Stimulated activated CD4-positive, alpha-beta T cell treated with anti-CD3 and anti-CD28 coated beads, Interleukin-2, amount 100 ng/mL, for 4 hours (primary cell): ENCODE results near the gene SHF.
"Not testable (repeated sequence)": the region's sequence is repeated elsewhere in the genome, so short reads cannot be mapped to it uniquely, and the experiment has no call there.

Source experiments
- DNase-seq: peaks from one replicate; pipeline ENCODE4 v3.0.0-alpha.2; 2020; ENCODE audit warnings: low read depth

The SHF gene

GRCh38 chr15:45146405-45146804, 41.4 kb downstream of the SHF start:
- no peak for DNase-seq

GRCh38 chr15:45144775-45145174, 43.0 kb downstream of the SHF start:
- DNase-seq, result no peak

GRCh38 chr15:45143946-45144345, 43.8 kb downstream of the SHF start:
- no peak for DNase-seq

GRCh38 chr15:45143056-45143455, 44.7 kb downstream of the SHF start:
- DNase-seq, result no peak

- DNase-seq, result no peak
Observed at GRCh38 chr15:45141386-45141785, 46.4 kb downstream of the SHF start.

- no peak for DNase-seq
Observed at GRCh38 chr15:45140557-45141250, 47.1 kb downstream of the SHF start.

GRCh38 chr15:45139770-45140169, 48.0 kb downstream of the SHF start:
- DNase-seq, result no peak

- no peak for DNase-seq
Observed at GRCh38 chr15:45138814-45139765, 48.7 kb downstream of the SHF start.

GRCh38 chr15:45137703-45138102, 50.1 kb downstream of the SHF start:
- no peak for DNase-seq

GRCh38 chr15:45136378-45136764, 51.4 kb downstream of the SHF start:
- no peak for DNase-seq

- not testable (repeated sequence) for DNase-seq
Observed at GRCh38 chr15:45135705-45136377, 51.9 kb downstream of the SHF start.

- DNase-seq, result no peak
Observed at GRCh38 chr15:45134682-45135604, 52.8 kb downstream of the SHF start.

- no peak for DNase-seq
Observed at GRCh38 chr15:45134046-45134445, 53.7 kb downstream of the SHF start.

- no peak for DNase-seq
Observed at GRCh38 chr15:45133561-45133920, 54.2 kb downstream of the SHF start.

GRCh38 chr15:45132844-45133560, 54.8 kb downstream of the SHF start:
- DNase-seq, result no peak

- DNase-seq, result no peak
Observed at GRCh38 chr15:45131510-45131909, 56.3 kb downstream of the SHF start.

- no peak for DNase-seq
Observed at GRCh38 chr15:45130291-45131000, 57.3 kb downstream of the SHF start.

GRCh38 chr15:45129651-45130129, 58.1 kb downstream of the SHF start, which contains the start of the genes DUOX1 and DUOXA1:
TSS of gene DUOX1 (plus strand) at chr15:45129994. CDS start at chr15:45131967, 1,973 bp downstream.
TSS of gene DUOXA1 (minus strand) at chr15:45129879. CDS start at chr15:45123014, 6,865 bp downstream.
- DNase-seq, result no peak

GRCh38 chr15:45128971-45129639, 58.7 kb downstream of the SHF start:
- no peak for DNase-seq
